ENCODE measurements around the gene PROM1.

The PROM1 gene

GRCh38 chr4:16110199-16110598 lies 26.4 kb upstream of the PROM1 start:
- DNase-seq (ENCODE audit: low read depth): no peak

GRCh38 chr4:16109256-16109655 lies 25.4 kb upstream of the PROM1 start:
- DNase-seq (ENCODE audit: low read depth): no peak

GRCh38 chr4:16106956-16107355 lies 23.1 kb upstream of the PROM1 start:
- DNase-seq (ENCODE audit: low read depth): no peak

GRCh38 chr4:16104520-16104919 lies 20.7 kb upstream of the PROM1 start:
- no peak for DNase-seq (ENCODE audit: low read depth)

GRCh38 chr4:16102356-16102755 lies 18.5 kb upstream of the PROM1 start:
- no peak for DNase-seq (ENCODE audit: low read depth)

DNA sequence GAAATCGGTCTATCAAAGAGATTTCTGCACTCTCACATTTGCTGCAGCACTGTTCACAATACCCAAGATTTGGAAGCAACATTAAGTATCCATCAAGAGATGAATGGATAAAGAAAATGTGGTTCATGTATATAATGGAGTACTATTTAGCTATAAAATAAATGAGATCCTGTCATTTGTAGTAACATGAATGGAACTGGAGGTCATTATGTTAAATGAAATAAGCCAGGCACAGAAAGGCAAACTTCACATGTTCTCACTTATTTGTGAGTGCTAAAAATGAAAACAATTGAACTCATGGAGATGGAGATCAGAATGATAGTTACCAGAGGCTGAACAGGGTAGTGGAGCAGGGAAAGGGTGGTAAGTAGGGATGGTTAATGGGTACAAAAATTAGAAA lies 17.0 kb upstream of the PROM1 start:
- DNase-seq (ENCODE audit: low read depth): no peak

DNA sequence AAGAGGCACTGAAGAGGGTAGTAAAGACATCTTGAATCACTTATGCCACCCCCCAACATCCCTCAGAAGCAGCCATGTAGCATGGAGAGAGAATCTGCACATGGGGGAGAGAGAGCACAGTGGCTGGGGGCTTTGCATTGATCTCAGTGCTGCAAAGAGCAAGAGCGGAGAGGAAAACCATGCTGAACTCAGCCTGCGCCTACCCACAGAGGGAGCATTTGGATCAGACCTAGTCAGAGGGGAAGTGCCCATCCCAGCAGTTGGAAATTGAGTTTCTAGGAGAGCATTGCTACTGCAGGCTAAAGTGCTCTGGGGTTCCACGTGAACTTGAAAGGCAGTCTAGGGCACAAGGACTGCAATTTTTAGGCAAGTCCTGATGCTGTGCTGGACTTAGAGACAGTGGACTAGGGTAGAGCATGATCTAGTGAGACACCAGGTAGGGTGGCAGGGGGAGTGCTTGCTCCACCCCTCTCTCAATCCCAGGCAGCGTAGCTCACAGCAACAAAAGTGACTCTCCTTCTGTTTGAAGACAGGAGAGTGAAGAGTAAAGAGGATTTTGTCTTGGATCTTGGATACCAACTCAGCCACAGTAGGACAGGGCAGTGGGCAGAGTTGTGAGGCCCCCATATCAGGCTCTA lies 9.0 kb upstream of the PROM1 start:
- no peak for DNase-seq (ENCODE audit: low read depth)

DNA sequence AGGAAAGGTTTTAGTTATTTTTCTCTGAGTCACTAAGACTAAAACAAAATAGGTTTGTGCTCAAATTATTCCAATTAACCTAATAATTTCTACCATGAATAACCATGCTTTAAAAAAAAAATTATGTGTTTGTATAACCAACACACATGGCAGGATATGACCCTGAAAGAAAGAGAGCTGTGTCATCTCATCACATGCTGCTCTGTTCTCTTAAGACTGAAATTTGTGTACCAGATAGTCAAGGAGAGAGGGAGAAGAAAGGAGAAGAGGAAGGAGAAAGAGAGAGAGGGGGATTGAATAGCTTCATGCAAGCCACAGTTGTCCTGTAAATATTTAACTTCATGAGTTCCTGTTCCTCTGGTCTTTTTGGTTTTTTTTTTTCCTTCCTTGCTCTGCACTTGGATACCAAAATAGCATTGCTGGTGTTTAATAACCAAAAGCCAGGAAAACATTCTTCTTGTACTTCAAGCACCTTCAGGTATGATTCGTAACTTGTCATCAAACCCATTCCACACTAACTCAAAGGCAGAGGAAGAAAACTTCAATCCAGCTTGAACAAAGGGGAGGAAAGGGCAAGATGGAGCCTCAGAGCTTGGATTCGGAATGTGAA lies 6.4 kb upstream of the PROM1 start:
- DNase-seq (ENCODE audit: low read depth): no peak

GRCh38 chr4:16089156-16089555 lies 5.3 kb upstream of the PROM1 start:
- DNase-seq (ENCODE audit: low read depth): no peak

GRCh38 chr4:16088601-16089000 lies 4.8 kb upstream of the PROM1 start:
- no peak for DNase-seq (ENCODE audit: low read depth)

DNA sequence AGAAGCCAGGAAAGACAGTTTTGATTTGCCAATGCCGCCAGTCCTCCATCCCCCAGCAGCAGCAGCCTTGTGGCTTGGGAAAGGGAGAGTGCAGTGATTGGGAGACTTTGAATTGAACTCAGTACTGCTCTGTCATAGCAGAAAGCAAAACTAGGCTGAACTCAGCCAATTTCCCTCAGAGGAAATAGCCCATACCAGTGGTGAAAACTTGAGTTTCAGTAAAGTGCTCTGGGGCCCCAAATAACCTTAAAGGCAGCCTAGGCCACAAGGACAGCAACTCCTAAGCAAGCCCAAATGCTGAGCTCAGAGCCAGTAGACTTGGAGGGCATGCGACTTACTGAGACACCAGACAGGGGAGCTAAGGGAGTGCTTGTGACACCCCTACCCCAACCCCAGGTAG lies 2.0 kb upstream of the PROM1 start:
- no peak for DNase-seq (ENCODE audit: low read depth)

DNA sequence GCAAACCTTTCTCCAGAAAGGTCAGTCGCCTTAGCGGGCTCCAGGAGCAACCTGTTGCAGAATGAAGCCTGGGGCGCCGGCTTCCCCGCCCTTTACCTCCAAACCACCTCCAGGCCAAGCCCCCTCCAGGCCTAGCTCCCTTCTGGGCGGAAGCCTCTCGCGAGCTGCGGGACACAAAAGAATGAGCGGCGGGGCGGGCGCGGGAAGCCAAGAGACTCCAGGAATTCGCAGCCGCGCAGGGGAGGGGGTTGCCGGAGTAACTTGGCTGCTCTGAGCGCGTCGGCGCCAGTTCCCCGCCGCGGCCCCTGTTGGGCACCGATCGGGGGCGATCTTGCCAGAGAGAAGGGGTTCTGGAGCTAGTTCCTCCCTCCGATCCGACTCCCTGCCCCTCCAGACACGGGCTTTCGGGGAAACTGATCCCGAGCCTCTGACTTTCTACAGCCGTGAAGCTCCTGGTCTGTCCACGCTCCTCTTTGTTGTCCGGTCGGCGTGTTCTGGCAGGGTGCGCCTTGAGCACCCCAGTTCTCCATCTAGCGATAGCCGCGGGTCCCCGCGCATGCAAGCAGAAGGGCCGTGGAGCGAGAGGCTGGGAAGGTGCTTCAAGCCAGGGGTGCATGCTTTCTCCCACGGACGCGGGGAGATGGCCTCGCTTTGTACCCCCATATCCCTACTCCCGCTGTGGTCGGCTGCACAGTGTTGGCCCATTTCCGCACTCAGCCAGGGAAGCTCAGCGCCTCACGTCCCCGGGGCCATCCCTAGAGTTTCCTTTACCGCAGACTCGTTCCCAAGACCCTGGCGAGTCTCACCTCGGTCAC lies 1.2 kb downstream of the PROM1 start:
- no peak for DNase-seq (ENCODE audit: low read depth)

- DNase-seq (ENCODE audit: low read depth): no peak
Measured at GRCh38 chr4:16082041-16082425, 1.8 kb downstream of the PROM1 start.

DNA sequence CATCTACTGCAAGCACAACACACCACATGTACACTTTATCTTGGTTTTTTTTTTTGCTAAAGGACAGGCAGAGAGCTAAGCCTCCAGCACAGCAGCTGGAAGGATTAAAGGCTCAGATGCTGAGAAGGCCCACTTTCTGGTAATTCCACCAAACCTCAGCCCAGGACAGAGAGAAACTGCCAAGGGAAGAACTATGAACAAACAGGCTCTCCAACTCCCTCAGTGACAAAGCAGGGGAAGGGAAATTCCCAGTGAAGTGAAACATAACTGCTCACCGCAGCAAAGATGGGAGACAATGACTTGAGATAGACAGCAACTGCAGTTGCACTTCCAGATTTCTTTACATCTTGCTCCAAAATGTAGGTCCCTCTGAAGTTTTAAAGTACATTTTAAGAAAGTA lies 4.8 kb downstream of the PROM1 start:
- no peak for DNase-seq (ENCODE audit: low read depth)

DNA sequence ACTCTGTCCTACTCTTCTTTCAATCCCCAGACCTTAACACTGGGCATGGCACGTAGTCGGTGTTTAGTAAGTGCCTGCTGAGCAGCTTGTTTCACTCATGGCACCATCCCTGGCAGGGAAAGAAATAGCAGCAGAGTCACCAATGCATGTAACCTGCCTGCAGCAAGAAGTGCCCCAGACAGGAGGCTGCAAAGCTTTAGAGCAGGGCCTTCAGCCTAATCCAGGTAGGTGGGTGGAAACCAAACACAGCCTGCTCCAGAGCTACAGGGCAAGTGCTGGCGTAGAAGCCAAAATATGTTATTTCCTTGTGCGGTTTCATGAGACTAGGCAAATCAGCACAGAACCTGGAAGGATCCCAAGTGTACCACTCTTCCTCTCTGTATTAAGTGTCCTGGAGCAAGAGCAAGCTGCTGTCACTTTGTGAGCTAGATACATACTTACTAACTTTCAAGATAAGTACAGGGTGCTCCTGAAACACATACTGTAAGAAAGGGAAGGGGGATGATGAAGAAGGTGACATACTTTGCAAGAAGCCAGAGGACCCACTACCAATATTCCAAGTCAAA lies 5.5 kb downstream of the PROM1 start:
- no peak for DNase-seq (ENCODE audit: low read depth)

GRCh38 chr4:16077786-16078185 lies 6.0 kb downstream of the PROM1 start:
- no peak for DNase-seq (ENCODE audit: low read depth)

DNA sequence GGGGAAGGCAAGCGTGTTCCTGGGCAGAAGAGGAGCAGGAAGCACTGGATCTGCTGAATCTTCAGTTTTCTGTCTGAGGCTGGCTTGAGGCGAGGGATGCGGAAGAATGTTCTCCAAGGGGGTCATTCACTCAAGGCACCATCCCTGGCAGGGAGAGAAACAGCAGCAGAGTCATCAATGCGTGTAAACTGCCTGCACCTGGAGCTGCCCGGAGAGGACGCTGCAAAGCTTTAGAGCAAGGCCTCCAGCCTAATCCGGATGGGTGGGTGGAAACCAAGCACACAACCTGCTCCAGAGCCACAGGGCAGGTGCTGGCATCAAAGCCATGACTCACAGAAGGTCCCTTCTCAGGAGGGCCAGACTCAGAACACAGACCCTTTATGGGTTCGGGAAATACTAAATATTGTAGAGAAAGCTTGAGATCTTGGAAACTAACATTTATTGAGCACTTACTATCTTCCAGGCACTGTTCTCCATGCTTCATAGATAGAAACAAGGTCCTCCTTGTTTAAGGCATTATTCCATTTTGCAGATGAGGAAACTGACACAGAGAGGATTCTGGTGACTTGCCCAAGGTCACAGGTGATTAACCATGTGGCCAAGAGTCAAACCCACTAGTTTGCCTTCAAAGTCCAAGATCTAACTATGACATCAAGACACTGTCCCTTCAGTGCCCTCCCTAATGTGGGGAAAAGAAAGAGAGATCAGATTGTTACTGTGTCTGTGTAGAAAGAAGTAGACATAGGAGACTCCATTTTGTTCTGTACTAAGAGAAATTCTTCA lies 7.7 kb downstream of the PROM1 start:
- no peak for DNase-seq (ENCODE audit: low read depth)

- no peak for DNase-seq (ENCODE audit: low read depth)
Measured at GRCh38 chr4:16075061-16075460, 8.8 kb downstream of the PROM1 start.

GRCh38 chr4:16072168-16072567 lies 11.7 kb downstream of the PROM1 start:
- no peak for DNase-seq (ENCODE audit: low read depth)

- DNase-seq (ENCODE audit: low read depth): no peak
Measured at GRCh38 chr4:16070203-16070602, 13.6 kb downstream of the PROM1 start.

GRCh38 chr4:16067515-16067914 lies 16.3 kb downstream of the PROM1 start:
- DNase-seq (ENCODE audit: low read depth): no peak

GRCh38 chr4:16066586-16067128 lies 17.2 kb downstream of the PROM1 start:
- DNase-seq (ENCODE audit: low read depth): no peak
